H1 (cell line): ENCODE data around the gene MDH1.

Source experiments
- CBX5 ChIP-seq: fragments of 300-800, 300-1000 bp; sonication (generic); IDR thresholded peaks from 2 replicates; pipeline ENCODE4 v1.7.1; 2016; ENCODE audit warnings: antibody characterized with exemption, low read length, low read depth
- CBX8 ChIP-seq: fragments of 300-800, 300-1000 bp; sonication (generic); IDR thresholded peaks from 2 replicates; pipeline ENCODE4 v1.7.1; 2016; ENCODE audit warnings: low read depth, low read length, borderline replicate concordance
- CTCF ChIP-seq, 3 experiments: IDR thresholded peaks; 1 replicate in 2 of 3; 2 replicates in 1 of 3; pipeline versions ENCODE4 v1.5.1 to v1.6.1; 2011; ENCODE audit warnings: low read length in 3 of 3, mild to moderate bottlenecking in 3 of 3, inconsistent platforms in 2 of 3, low read depth in 1 of 3, moderate library complexity in 1 of 3; ENCODE audit not compliant: insufficient read depth in 1 of 3; ENCODE audit errors: control extremely low read depth in 1 of 3
- EP300 ChIP-seq, 2 experiments: IDR thresholded peaks; 1 replicate in 1 of 2; 2 replicates in 1 of 2; pipeline ENCODE4 v1.6.1; 2011 to 2012; ENCODE audit warnings: low read depth in 2 of 2, low read length in 2 of 2, mild to moderate bottlenecking in 2 of 2, borderline replicate concordance in 1 of 2, inconsistent platforms in 1 of 2, moderate library complexity in 1 of 2
- EZH2 ChIP-seq: fragments of 200-600 bp; sonication (generic); IDR thresholded peaks from 2 replicates; pipeline ENCODE4 v1.7.1; 2012; ENCODE audit warnings: low read depth, mild to moderate bottlenecking, moderate library complexity, low read length, inconsistent platforms; ENCODE audit not compliant: severe bottlenecking
- GABPA ChIP-seq: IDR thresholded peaks from 2 replicates; pipeline ENCODE4 v1.6.1; 2011; ENCODE audit warnings: mild to moderate bottlenecking, low read length, moderate library complexity, borderline replicate concordance; ENCODE audit not compliant: insufficient read depth
- POLR2A ChIP-seq, 2 experiments: IDR thresholded peaks; 1 replicate in 1 of 2; 2 replicates in 1 of 2; pipeline ENCODE4 v1.6.1; 2011; ENCODE audit warnings: low read depth in 2 of 2, low read length in 2 of 2, mild to moderate bottlenecking in 2 of 2; ENCODE audit errors: control extremely low read depth in 1 of 2
- POLR2AphosphoS5 ChIP-seq: IDR thresholded peaks from 2 replicates; pipeline ENCODE4 v1.6.1; 2011; ENCODE audit warnings: low read depth, low read length
- RNF2 ChIP-seq: fragments of 200-900, 300-1000 bp; sonication (generic); IDR thresholded peaks from 2 replicates; pipeline ENCODE4 v1.7.1; 2016; ENCODE audit warnings: borderline replicate concordance, low read depth, mild to moderate bottlenecking, antibody characterized with exemption, low read length; ENCODE audit not compliant: poor library complexity, severe bottlenecking; ENCODE audit errors: missing control alignments
- SIN3A ChIP-seq, 2 experiments: IDR thresholded peaks in 1 of 2; conservative IDR thresholded peaks in 1 of 2; 2 replicates each; pipeline ENCODE4 v1.6.1; 2011 to 2012; ENCODE audit warnings: low read length in 2 of 2, improper control_type of control experiment in 1 of 2, low read depth in 1 of 2, mild to moderate bottlenecking in 1 of 2
- SIX5 ChIP-seq: IDR thresholded peaks from 2 replicates; pipeline ENCODE4 v1.6.1; 2011; ENCODE audit warnings: mild to moderate bottlenecking, low read depth, low read length
- SRF ChIP-seq: IDR thresholded peaks from 2 replicates; pipeline ENCODE4 v1.6.1; 2011; ENCODE audit warnings: mild to moderate bottlenecking, low read depth, low read length, moderate library complexity
- SUZ12 ChIP-seq: fragments of 200-600 bp; sonication (generic); IDR thresholded peaks from 2 replicates; pipeline ENCODE4 v1.6.1; 2012; ENCODE audit warnings: mild to moderate bottlenecking, inconsistent platforms, low read length, moderate library complexity, mixed read lengths

GRCh38 chr2:63643486-63643885 is 54.7 kb downstream of the MDH1 start:
- TF ChIP-seq CTCF (IDR thresholded peaks at IDR 0.05; ENCODE audit: control extremely low read depth in 1 of 3, insufficient read depth in 1 of 3, low read depth in 1 of 3, low read length in 3 of 3) (no peak), POLR2AphosphoS5 (no peak), CBX8 (no peak), SIX5 (no peak), EZH2 (no peak), RNF2 (no peak), SUZ12 (no peak), GABPA (no peak), SIN3A (conservative IDR thresholded peaks at IDR 0.05 in 1 of 2, IDR thresholded peaks at IDR 0.05 in 1 of 2; ENCODE audit: low read depth in 1 of 2, low read length in 2 of 2) (no peak), POLR2A (IDR thresholded peaks at IDR 0.05; ENCODE audit: control extremely low read depth in 1 of 2, low read depth in 2 of 2, low read length in 2 of 2) (no peak), CBX5 (no peak), SRF (no peak), EP300 (IDR thresholded peaks at IDR 0.05; ENCODE audit: borderline replicate concordance in 1 of 2, low read depth in 2 of 2, low read length in 2 of 2) (no peak)
